CD4-positive, alpha-beta T cell treated with Interleukin-21 for 1 hour (primary cell): ENCODE results near the gene DOCK2.
"Not testable (repeated sequence)": the region's sequence is repeated elsewhere in the genome, so short reads cannot be mapped to it uniquely, and the experiment has no call there.

Source experiments
- DNase-seq: peaks from one replicate; pipeline ENCODE4 v3.0.0-alpha.2; 2020

Gene DOCK2

GRCh38 chr5:169637085-169637548, at the start of gene DOCK2:
Gene DOCK2, plus strand, starts transcription at chr5:169637275. Its CDS starts 52 bp downstream, at chr5:169637327.
- peak; percentile 71 for DNase-seq

- no peak for DNase-seq
These were observed 46.5 kb upstream of the DOCK2 start for GRCh38 chr5:169590602-169591001.

DNA sequence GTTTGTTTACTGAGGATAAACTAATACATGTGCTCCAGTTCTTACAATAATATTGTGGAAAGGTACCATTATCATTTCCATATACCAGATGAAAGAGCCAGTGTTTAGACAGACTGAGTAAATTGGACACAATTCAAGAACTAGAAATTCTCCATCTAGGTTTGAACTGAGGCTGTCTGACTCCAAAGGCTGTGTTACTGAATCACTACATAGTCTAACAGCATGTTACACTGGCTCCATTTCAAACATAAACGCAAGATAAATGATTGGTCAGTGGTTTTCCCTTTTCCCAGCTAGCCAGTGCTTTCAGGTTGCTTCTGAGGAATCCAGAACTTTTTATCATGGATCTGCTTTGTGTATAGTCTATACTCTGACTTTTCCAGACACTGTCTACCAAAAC, 45.4 kb upstream of the DOCK2 start:
- DNase-seq: no peak

GRCh38 chr5:169592937-169593650, 44.0 kb upstream of the DOCK2 start:
- DNase-seq: no peak

- DNase-seq: no peak
These were observed 41.8 kb upstream of the DOCK2 start for GRCh38 chr5:169595172-169595820.

DNA sequence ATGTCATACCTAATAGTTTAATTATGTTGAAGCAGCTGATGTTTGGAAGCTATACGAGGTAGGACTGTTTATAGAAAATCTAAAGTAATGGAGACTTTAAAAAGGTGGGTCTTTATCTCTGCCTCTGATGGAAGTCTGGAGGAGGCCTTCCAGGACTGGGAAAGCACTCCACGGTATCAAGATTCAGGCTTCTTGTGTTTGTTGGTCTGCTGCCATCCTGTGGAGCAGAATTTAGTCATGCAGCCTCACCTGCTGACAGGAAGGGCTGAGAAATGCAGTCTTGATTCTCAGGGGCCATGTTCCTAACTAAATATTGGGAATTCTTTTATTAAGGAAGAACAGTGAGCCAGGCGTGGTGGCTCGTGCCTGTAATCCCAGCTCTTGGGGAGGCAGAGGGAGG, 37.6 kb upstream of the DOCK2 start:
- no peak for DNase-seq

GRCh38 chr5:169602535-169602934, 34.5 kb upstream of the DOCK2 start:
- DNase-seq: no peak

GRCh38 chr5:169606279-169606678, 30.8 kb upstream of the DOCK2 start:
- no peak for DNase-seq

GRCh38 chr5:169607882-169608281, 29.2 kb upstream of the DOCK2 start:
- no peak for DNase-seq

- no peak for DNase-seq
These were observed 27.4 kb upstream of the DOCK2 start for GRCh38 chr5:169609716-169610115.

GRCh38 chr5:169610606-169611005, 26.5 kb upstream of the DOCK2 start:
- DNase-seq: no peak

DNA sequence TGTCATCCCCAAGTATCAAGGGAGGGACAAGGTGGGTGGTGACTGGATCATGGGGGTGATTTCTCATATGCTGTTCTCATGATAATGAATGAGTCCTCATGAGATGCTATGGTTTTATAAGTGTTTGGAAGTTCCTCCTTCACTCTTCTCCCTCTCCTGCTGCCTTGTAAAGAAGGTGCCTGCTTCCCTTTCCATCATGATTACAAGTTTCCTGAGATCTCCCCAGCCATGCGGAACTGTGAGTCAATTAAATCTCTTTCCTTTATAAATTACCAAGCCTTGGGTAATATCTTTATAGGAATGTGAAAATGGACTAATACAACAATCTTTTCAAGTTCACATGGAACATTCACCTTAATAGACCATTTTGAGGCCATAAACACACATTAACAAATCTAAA, 21.5 kb upstream of the DOCK2 start:
- DNase-seq: no peak

- DNase-seq: not testable (repeated sequence)
These were observed 12.8 kb upstream of the DOCK2 start for GRCh38 chr5:169624307-169624706.

DNA sequence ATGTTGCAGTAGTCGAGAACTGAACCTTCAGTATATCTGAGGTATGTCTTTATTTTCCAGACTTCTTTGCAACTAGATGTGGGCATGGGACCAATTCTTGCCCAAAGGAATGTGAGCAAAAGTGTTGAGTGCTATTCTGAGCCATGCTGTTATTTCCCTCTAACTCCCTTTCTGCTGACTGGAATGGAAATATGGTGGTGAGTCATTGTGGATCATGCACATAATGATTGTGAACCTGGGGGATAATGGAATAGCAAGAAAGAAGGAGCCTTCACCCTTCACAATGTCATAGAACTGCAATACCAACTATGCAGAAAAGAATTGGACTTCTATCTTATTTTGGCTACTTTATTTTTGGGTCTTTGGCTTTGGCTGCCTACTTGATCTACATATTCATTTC, 10.3 kb upstream of the DOCK2 start:
- DNase-seq: no peak

DNA sequence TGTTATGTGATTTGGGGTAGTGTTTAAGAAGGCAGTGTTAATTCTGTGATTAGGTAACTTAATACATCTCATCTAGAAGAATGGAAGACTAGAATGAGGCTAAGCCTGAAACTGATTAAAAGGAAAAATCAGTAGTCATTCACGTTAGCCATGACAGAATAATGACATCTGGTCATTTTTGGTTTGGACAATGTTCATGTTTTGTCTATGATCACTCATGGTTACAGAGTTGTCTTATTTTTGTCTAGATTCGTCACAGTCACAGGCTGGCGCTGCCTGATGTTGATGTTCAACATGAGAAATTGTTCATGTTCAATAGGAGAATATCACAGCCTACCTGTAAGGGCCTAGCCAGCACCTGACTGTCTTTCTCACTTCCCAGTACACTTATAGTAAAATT, 9.5 kb upstream of the DOCK2 start:
- DNase-seq: no peak

DNA sequence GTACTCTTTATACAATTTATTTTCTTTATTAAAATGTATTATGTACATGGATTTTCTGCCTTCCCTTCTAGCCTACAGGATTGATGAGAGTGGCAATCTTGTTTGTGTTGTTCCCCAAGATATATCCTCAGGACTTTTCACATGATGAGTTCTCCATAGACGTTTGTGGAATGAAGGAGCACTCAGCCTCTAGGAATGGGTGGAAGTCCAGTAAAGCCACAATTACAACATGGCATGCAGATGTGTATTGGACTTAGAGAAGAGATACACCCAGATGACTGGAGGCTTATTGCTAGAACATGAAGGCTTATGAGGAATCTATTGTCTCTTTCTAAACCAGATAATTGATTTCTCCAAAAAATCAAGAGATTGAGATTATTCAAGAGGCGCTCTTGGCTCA, 8.2 kb upstream of the DOCK2 start:
- DNase-seq: no peak

GRCh38 chr5:169629847-169630548, 7.1 kb upstream of the DOCK2 start:
- DNase-seq: no peak

GRCh38 chr5:169631360-169631759, 5.7 kb upstream of the DOCK2 start:
- no peak for DNase-seq

GRCh38 chr5:169632946-169633345, 4.1 kb upstream of the DOCK2 start:
- no peak for DNase-seq

DNA sequence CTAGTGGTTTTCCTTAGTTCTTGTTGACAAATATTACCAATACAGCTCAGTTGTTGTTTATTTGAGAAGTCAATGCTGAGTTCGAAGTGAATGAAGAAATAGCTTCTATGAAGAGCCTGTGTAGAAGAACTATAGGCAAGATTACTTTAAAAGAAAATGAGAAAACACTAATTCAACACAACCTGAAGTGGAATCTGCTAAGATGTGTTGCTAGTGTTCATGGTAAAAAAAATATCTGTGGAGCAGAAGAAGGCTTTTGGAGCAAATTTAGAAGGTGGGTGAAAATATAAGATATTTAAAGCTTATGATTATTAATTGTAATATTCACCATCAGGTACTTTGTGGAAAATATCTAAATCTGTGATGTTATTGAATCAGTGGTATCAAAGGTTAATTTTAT, 2.5 kb upstream of the DOCK2 start:
- DNase-seq: no peak

- no peak for DNase-seq
These were observed 1.1 kb upstream of the DOCK2 start for GRCh38 chr5:169635936-169636335.

DNA sequence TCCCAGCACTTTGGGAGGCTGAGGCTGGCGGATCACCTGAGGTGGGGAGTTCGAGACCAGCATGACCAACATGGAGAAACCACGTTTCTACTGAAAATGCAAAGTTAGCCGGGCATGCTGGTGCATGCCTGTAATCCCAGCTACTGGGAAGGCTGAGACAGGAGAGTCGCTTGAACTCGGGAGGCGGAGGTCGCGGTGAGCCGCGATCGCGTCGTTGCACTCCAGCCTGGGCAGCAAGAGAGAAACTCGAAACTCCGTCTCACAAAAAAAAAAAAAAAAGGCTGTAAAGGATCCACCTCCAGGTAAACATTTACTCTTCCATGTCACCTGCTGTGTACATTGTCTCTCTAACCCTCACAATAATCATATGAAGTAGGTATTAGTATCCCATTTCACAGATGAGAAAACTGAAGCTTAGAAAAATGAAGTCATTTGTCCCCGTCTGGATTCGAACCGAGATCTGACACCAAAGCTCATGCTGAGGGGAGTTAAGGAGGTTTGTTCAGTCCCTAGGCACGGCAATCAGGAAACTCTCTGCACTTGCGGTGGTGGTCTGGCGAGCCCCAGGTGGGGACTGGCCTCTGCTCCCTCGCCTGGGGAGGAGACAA, 494 bp upstream of the DOCK2 start:
- no peak for DNase-seq

DNA sequence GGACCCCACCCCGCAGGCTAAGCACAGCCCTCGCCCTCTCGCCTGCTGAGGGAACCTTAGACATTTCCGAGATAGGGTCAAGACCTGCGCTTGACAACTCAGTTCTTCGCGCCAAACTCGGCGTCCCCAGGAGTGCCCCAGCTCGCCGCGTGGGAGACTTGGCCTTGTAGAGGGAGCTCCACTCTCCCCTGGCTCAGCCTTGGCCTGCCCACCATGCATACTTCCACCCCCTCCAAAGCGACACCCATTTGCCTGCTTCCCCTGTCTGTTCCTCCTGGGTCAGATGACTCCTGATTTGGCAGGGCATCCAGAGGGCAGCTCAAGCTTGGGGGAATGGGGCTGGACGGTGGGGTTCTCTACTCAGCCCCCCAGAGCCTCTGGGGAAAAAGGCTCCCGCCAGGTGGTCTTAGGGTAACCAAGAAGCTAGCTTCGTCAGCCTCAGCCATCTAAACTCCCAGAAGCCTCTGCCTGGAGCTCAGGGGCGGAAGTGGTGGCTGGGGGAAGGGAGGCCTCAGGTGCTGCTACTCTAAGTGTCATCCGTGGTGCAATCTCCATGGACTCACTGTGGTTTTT, 560 bp downstream of the DOCK2 start:
- DNase-seq: peak; percentile 71
